ENCODE measurements around the gene SMNDC1.

SMNDC1 gene

DNA sequence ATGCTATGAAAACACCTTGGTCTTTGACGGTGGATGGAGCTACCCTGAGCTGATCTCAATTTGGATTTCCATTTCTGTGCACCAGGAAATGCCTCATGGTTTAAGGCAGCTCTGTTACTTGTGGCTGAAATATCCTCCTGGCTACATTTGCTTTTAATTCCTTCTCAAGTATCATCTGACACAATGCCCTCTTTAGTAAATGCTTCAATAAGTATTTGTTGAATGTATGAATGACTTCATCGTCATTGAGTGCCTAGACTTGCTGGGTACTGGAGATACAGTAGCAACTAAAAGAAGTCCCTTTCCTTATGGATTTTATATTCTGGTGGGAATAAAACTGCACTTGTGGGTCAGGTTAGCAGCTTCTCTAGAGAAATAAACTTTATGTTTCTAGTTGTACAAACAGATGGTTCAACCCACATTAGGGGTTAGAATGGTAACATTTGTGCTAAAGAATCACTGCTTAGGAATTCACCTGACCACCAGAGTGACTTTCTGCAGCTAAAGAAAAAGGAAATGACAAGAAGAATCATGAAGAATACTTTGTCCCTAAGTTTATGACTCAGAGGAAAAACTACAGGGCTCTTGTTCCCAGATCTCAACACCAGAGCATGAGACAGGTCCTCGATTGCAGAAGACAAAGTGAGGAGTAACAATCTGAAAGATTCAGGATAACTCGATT is 21.8 kb upstream of the SMNDC1 start:
- no peak for DNase-seq

DNA sequence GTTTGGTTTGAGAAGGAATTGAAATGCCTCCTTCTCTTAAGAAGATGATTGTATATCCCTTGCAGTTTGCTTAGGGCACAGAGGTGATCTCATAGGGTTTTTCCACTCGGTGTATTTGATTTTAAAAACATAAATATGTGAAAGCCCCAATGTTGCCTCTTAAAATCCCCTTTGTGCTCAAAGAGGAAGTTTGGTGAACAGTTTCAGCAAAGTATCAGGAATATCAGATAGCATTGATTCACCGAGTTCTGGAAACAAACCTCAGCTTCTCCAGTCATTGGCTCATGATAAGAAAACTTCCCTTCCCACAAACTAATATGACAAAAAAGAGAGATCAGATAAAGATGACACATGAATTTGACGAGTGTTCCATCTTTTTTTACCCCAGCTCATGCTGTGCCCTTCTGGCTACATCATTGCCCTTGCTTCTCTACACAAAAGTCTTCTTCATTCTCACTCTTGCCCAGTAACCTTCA is 20.1 kb upstream of the SMNDC1 start:
- no peak for DNase-seq

DNA sequence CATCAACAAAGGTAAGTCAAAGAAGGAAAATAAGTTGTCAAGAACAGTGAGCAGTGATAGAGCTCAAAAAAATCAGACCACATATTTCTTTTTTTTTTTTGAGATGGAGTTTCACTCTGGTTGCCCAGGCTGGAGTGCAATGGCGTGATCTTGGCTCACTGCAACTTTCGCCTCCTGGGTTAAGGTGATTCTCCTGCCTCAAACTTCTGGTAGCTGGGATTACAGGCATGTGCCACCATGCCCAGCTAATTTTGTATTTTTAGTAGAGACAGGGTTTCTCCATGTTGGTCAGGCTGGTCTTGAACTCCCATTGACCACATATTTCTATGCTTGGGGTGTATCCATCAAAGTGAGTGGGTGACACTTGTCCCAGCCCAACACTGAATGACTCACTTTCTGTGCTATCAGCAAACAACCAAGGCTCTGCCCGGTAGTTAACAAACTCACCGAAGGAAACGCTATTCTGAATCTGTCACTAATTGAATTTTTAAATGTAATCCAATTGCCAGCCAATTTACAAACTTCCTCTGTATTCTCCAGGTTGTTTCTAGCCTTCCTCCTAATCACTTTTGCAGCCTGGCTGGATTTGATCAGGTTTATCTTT is 19.6 kb upstream of the SMNDC1 start:
- no peak for DNase-seq

DNA sequence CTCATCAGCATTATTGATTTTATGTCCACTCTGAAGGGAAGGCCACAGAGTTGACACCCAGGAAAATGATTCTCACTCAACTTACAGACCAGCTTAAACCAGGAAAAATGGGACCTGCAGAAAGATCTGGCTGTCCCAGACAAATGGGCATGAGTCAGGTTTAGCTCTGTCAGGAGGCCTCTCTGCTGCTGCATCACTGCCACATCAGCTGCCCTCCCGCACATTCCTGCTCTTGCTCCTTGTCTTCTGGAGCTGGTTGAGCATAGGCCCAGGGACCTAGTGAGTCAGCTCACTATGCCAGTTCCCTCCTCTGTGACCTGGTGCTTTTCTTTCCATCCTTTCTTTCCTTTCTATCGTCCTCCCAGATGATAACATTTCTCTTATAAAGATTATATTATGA is 18.8 kb upstream of the SMNDC1 start:
- no peak for DNase-seq

DNA sequence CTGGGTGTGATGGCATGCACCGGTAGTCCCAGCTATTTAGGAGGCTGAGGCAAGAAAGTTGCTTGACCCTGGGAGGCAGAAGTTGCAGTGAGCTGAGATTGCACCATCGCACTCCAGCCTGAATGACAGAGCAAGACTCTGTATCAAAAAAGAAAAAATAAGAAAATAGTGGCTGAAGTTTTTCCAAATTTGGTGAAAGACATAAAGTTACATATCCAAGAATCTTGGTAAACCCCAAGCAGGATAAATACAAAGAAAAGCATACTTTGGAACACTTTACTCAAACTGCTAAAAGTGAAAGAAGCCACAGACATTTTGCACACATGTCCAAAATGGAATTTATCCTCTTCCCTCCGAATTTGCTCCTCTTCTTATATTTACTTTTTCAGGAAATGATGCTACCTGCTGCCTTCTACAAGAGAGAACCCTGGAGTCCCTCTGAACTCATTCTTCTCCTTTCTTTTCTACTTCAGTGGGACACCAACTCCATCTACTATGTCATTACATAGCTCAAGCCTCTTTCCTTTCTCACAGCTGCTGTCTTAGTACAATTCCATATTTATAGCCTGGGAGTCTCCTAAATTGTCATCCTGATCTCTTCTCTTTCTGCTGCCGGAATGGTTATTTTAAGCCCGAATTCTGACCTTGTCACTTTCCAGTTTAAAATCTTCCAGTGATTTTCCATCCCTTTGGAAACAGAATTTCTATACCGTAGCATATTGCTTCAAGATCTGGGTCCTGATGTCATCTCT is 17.3 kb upstream of the SMNDC1 start:
- DNase-seq = no peak

DNA sequence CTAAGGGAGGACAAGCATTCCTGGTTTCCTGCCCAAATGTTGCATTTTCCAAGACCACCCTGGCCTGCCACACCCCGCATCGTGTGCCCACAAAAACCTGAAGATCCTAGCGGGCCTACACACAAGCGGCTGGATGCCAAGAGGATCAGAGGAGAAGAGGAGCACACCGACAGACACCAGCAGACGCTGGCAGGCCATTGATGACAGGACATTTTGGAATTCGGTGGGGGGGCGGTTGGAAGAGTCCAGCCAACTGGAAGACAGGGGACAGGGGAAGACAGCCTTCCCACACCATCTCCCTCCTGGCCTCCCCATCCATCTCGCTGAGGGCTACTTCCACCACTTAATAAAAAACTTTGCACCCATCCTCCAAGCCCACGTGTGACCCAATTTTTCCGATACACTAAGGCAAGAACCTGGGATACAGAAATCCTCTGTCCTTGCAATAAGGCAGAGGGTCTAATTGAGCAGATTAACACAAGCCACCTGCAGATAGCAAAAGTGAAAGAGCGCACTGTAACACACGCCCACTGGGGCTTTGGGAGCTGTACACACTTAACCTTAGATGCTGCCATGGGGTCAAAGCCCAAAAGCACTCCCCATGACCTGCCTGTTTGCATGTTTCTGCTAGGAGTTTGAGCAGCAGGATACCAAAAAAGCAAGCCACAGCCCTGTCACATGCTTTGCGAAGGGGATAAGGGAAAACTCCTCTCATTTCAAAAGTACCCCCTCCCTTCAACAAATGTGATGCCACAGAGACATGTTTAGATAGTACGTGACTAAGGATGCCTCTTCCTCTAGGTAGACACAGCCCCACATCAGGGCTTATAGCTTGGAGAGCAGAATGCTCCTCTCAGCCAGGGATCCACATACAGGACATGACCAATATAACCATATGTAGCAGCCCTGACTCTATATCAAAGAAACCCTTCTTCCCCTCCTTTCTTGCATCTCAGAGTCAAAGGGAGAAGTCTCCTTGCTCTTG is 13.4 kb upstream of the SMNDC1 start:
- DNase-seq = no peak

DNA sequence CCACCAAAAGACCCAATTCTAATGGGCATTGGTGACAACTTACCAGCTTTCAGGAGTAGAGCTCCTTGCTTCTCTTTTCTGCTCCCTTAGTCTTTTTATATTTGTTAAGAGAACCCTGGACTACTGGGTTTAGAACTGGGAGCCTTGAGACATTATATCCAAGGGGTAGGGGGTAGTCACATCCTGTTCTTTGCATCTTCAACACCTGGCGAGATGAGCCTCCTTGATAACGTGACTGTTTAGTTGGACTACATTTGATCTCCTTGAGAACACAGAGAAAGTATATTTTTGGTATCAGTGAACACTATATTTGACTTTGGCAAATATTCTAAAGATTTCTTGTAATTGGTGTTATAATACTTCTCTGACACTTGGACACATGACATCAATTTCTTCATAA is 9.0 kb upstream of the SMNDC1 start:
- no peak for DNase-seq

DNA sequence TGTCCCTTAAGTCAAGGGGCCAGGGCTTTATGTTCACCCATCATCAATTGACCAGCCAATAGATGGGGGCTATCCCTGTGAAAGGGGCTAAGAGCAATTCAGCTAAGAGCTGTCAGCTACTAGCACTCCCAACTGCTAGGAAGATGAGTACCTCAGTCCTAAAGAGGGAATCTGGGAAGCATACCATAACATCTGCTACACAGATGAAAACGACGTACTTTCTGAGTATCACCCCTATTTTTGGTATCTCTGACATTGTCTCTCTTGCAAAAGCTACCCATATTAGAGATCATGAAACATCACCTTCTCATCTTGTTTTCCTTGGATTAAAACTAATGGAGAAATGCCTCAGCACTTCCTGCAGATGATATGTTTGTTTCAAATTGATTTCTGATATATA is 7.5 kb upstream of the SMNDC1 start:
- DNase-seq = no peak

DNA sequence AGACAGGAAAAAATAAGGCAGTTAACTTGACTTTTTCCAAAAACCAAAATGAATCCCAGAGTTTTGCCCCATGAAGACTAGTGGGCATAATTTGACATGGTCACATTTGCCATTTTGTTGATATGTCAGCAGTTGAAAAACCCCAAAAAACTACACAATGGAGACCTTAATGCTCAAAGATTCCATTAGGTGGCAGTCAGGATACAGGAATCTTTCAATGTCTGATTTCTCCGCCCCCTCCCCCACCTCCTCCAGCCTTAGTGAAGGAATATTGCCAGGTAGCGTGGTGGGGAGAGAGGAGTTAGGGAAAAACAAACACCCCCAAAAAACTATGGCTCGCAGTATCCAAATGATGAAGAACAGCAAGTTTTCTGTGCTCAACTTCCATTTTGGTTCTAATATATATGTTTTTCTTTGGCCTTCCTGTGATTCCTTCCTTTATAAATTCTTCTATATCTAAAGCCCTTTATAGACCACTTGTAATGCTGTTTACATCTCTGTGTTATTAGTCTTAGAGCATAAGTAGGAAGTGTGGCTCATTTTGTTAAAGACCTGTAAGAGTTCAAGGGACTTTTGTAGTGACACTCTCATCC is 6.7 kb upstream of the SMNDC1 start:
- DNase-seq = peak in 1 of 2 experiments; percentile 63

DNA sequence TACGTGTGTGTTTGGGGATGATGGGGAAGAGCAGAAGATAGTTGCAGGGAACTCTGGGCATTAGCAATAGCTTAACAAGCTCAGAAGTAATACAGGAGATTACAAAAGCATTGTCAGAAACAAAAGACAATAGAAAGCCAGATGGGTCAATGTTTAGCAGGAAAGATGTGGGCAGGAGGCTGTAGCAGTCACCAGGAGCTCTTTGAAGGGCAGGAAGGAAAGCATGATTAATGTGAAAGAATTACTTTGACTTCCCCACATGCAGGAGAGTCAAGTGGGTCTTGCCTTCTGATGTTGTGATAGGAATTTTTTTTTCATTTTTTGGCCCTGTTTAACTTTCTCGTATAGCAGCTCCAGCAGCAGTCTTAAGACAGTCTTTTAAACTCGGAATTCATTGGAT is 6.0 kb upstream of the SMNDC1 start:
- no peak for DNase-seq

DNA sequence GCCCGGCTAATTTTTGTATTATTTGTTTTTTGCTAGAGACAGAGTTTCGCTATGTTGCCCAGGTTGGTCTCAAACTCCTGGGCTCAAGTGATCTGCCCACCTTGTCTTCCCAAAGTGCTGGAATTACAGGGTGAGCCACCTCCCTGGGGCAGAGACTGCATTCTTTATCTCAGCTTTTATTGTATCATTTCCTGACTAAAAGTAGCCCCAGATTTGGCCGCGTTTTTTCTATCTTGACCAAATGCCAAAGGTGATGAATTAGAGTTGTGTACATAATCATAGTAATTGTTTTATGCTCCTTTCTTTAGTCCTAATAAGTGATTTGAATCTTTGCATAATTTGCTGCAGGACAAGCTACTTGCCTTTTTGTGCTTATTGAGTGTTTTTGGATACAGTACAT is 3.1 kb upstream of the SMNDC1 start:
- no peak for DNase-seq

DNA sequence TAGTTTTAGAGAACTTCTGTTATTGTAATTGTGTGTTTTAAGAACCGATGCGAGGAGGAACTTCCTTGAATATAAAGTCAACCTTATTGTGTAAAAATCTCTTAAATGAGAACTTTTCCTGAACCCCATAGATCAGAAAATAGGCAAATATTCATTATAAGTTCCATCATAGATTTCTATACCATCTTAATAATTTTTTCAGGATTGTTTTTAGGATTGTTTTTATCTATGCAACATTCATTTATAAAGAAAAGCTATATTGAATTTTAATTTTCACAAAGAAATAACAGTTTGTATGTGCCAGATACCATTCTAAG is 1.7 kb upstream of the SMNDC1 start:
- DNase-seq = no peak

DNA sequence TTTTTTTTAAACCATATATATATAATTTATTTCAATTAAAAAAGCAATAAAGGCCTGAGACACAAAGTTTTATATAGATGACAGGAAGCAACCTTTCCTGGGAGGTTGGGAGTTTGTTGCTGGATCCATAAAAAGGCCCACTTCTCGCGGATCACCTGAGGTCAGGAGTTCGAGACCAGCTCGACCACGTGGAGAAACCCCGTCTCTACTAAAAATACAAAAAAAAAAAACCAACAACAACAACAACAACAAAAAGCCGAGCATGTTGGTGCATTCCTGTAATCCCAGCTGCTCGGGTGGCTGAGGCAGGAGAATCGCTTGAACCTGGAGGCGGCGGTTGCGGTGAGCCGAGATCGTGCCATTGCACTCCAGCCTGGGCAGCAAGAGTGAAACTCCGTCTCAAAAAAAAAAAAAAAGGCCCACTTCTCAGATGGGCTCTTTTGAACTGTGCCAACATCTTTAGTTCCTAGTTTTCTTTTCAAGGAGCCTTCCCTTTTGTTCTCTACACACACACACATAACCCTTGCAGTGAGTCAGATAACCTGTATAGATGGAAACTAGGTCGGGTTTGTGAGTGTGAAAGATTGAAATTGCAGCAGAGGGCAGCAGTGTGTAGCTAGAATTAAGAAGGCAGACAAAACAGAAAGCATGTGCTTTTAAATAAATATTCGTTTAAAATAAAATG is 1.2 kb upstream of the SMNDC1 start:
- peak; percentile 2 to 42 for DNase-seq

DNA sequence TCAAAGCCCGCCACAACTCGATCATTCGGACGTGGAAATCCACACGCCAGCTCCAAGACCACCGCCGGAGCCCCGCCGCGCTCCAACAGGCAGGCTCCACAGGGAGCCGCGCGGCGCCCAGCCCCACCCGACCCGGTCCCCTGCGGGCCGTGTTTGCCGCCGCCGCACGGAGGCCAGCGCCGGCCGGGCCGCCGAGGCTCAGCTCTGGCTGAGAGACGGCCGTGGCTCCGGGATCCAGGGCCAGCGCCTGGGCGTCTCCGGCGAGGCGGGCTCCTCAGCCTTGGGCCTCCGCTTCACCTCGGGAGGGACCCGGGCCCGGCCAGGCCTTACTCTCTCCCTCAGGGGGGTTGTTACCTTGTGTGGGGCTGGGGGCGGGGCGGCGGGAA is 333 bp downstream of the SMNDC1 start:
- DNase-seq = no peak

DNA sequence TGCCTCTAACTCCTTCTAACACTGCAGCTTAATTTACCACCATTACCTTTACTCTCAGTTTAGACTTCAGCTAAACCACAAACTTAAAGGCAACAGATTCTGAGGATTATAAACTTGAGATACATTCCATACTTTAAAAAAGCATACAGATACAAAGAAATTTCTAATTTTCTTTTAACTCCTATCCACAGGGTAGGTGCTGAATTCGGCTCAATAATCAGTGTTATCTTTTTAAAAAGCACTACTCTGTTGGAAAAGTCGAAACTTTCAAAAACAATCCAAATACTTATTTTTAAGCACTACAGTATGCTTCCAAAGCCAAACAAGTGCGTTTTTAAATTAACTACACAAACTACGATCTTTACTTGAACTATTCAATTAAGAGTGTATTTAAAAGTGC is 1.0 kb downstream of the SMNDC1 start:
- DNase-seq = no peak

DNA sequence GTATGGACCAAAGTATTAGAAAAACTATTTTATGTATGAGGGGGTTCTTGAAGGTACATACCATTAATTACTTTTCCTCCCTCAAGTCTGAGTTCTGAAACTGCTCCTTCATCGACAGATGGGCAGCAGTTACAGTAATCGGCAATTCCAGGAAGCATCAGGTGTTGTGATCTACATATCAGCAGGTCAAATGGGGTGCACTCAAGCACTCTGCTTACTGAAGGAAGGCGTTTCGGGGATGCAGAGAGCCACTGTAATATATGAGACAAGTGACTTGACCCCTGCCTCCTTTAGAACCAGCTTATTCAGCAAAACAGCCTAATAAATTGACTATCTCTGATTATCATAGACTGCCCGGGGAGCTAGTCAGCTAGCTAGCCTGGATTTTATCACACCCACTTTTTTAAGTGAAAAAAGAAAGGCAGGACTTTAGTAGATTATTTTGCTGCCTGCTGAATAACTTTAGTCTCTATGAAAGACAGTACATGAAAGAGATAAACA is 4.2 kb downstream of the SMNDC1 start:
- no peak for DNase-seq

DNA sequence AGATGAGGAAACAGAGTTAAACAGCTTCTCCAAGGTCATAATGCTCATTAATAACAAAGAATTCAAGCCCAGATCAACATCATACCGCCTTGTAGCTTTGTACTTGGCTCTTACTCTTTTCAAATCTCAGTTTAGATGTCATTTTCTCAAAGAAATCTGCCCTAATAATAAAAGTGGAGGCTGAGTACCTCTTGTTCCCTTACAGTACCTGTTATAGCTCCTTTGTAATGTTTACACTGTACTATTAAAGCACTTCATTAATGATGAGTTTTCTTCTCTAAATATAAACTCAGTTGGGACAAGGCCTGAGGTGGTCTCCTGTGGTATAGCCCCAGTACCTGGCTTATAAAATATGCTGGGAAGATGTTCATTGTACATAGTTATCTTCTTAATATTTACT is 7.8 kb downstream of the SMNDC1 start:
- no peak for DNase-seq

DNA sequence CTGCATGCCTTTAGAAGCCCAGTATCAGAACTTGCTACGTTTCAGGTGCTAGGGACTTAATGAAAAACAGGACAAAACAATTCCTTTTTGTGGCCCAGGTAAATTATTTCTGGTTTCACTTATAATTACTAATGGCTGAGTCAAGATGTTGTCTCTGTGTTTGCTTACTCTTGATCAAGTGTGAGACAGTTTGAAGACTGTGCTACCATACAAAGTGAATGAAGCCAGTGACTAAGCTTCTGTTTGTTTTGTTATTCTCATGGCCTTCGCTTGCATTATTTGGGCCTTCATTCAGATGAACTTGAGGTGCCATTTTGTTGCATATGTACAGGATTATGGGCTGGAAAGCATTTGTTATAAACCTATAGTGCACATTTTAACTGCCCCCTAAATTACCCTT is 17.9 kb downstream of the SMNDC1 start:
- DNase-seq = no peak

DNA sequence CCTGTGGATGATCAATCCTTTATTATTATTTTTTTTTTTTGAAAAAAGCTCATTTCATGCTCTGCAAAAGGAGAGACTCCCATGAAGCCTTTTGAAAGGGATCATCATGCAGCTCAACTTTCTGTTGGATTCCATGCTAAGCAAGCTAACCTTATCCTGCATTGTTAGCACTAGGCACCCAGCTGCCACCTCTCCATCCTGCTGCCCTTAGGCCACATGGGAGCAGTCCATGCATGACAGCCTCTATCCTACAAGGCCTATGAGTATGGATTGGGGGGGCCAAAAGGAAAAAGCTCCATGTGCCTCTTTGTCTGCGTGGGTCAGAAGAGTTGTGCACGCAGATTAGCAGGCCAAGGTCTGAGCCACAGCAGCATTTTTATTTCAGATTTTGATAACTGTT is 19.2 kb downstream of the SMNDC1 start:
- peak; percentile 28 to 42 for DNase-seq

DNA sequence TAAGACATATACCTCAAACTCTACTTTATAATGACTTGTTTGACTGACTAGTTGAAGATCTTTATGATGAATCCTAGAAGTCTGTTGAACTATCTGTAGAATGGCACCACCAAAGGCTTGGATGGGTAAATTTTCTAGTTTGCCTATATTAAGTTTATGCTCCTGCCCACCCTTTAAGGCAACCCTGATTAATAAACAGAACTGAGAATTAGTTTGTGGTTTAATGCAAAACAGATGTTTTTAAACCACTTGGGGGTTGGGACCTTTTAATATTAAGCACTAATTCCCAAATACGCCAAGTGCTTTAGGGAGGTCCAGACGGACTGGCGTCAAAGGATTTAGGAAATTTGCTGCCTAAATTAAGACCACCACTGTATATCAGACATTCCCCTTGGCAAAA is 20.5 kb downstream of the SMNDC1 start:
- peak in 1 of 2 experiments; percentile 30 for DNase-seq

DNA sequence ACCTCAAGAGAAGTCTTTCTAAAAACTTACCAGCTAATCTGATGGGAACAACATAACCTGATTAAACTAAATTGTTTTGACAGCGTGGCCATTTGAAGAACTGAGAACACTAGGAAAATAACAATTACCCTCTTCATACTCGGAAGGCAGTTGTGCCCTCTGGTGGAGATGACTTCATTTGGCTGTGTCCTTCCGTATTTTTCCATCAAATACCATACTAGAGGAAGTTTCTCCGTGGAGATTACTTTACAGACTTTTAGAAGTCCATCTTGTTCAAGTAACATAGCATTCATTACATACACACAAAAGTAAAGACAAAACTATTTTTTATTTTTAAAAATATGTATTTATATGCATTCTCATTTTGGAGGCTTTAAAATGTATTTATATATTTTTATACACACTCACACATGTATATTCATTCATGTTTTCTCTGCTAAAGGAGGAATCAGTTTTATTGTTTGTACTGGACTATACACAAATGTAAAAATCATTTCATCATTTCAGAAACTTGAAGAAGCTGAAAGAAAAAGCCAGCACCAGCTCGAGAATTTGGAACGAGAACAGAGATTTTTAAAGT is 25.2 kb downstream of the SMNDC1 start:
- peak in 1 of 2 experiments; percentile 32 for DNase-seq

Data from NCI-H524 (cell line).